ENCODE measurements around the gene ETHE1.

Gene ETHE1

DNA sequence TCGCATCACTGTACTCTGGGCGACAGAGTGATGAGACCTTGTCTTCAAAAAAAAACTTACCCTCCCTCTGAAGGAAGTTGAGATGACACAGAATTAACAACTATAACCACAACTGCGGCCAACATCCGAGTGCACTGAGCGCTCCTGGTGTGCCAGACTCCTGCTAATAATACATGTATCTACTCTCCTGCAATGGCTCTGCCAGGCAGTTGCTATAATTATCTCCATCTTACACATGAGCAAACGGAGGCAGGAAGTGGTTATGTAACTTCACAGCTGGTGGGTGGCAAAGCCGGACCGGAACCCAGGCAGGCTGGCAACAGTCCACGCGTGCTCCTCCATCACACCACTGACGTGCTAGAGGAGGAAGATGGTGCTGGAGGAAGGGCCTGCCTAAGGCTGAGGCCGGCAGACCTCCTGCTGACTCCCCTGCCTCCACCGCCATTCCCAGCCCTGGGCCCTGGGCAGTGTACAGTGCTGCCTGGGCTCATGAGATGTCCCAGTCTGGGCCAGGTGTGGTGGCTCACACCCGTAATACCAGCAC lies 35.8 kb upstream of the ETHE1 start:
- no peak overlapping the region for H3K27ac ChIP-seq (ENCODE audit: low read length)
- no peaks in the 10 kb centered on the region for H3K9me3 ChIP-seq (ENCODE audit: insufficient read depth, low read depth, low read length)
- no peak overlapping the region for H3K4me3 ChIP-seq (ENCODE audit: low read length)
- H3K4me1 ChIP-seq (ENCODE audit: insufficient read depth, low read length): no peaks in the 10 kb centered on the region
- peaks cover 27% of the 10 kb centered on the region; the same call in 1 of the 2 replicates for H3K36me3 ChIP-seq (ENCODE audit: insufficient read depth, low read depth, low read length)
- no peak overlapping the region for H3K9ac ChIP-seq (ENCODE audit: low read depth, low read length)
- H3K27me3 ChIP-seq (ENCODE audit: insufficient read depth, low read length): no peaks in the 10 kb centered on the region

DNA sequence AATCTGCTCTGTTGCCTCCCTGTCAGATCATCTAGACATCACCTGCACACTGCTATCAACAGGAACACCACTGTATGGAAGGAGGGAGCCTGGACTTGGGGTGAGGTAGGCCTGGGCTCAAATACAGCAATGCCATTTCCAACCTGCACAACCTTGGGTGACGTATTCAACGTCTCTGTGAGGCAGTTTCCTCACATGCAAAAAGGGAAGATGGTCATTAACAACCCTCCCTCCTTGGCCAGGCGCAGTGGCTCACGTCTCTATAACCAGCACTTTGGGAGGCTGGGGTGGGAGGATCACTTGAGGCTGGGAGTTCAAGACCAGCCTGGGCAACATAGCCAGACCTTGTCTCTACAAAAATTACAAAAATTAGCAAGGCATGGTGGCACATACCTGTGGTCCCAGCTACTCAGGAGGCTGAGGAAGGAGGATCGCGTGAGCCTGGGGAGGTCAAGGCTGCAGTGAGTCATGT lies 35.3 kb upstream of the ETHE1 start:
- H3K36me3 ChIP-seq (ENCODE audit: insufficient read depth, low read depth, low read length): peaks cover 27% of the 10 kb centered on the region; the same call in 1 of the 2 replicates
- no peak overlapping the region for H3K27ac ChIP-seq (ENCODE audit: low read length)
- no peaks in the 10 kb centered on the region for H3K27me3 ChIP-seq (ENCODE audit: insufficient read depth, low read length)
- H3K9ac ChIP-seq (ENCODE audit: low read depth, low read length): no peak overlapping the region
- H3K9me3 ChIP-seq (ENCODE audit: insufficient read depth, low read depth, low read length): no peaks in the 10 kb centered on the region
- H3K4me3 ChIP-seq (ENCODE audit: low read length): no peak overlapping the region
- H3K4me1 ChIP-seq (ENCODE audit: insufficient read depth, low read length): no peaks in the 10 kb centered on the region

DNA sequence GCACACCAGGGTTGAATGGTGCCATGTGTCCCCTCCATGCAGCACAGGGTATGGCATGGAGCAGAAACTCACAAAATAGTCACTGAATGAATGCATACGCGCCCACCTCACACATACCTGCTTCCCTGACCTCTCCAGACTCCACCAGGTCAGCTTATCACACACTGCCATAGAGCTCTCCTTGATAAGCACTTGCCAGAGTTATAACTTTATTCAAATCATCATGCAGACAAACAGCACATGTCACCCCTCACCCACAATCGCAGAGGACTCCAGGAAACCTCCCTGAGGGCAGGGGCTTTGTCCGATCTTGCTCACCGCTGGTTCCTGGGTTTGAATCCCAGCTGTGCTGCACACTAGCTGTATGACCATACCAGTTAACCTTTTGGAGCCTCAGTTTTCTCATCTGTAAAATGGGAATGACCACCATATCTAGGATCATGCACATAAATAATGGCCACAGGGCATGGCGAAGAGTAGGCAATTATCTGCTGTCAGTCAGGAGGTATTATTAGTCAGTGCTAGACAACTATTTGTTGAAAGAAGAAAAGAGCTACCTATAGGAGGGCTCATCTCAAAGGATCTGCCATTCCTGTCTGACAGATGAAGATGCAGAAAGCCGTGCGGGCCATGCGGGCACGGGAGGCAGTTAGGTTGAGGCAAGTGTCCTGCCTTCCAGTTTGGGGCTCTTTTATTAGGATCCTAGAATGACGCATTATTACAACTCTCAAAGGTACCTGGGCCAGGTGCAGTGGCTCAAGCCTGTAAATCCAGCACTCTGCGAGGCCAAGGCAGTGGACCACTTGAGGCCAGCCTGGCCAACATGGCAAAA lies 34.4 kb upstream of the ETHE1 start:
- Histone ChIP-seq H3K4me1 (ENCODE audit: insufficient read depth, low read length) (no peaks in the 10 kb centered on the region), H3K9me3 (ENCODE audit: insufficient read depth, low read depth, low read length) (no peaks in the 10 kb centered on the region), H3K9ac (ENCODE audit: low read depth, low read length) (no peak overlapping the region), H3K36me3 (ENCODE audit: insufficient read depth, low read depth, low read length) (peaks cover 27% of the 10 kb centered on the region; the same call in 1 of the 2 replicates), H3K27me3 (ENCODE audit: insufficient read depth, low read length) (no peaks in the 10 kb centered on the region), H3K4me3 (ENCODE audit: low read length) (no peak overlapping the region), H3K27ac (ENCODE audit: low read length) (no peak overlapping the region)

DNA sequence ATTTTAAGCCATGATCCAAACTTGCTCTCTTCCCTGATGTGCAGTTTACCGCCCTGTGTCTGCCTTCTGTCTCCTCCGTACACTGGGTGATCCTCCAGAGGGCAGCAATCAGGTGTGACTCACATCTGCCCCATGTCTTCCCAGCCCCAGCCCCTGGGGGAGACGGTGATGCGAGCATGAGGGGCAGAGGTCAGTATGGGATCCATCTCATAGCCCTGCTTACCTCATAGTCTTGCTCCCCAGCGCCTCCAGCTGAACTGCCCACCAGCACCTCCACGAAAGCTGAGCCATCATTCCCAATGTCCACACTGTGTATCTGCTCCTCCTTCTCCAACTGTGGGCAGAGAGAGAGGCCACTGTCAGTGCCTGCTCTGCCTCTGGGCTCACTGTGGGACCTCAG lies 33.7 kb upstream of the ETHE1 start:
- H3K9ac ChIP-seq (ENCODE audit: low read depth, low read length): no peak overlapping the region
- no peaks in the 10 kb centered on the region for H3K4me1 ChIP-seq (ENCODE audit: insufficient read depth, low read length)
- no peaks in the 10 kb centered on the region for H3K9me3 ChIP-seq (ENCODE audit: insufficient read depth, low read depth, low read length)
- no peaks in the 10 kb centered on the region for H3K27me3 ChIP-seq (ENCODE audit: insufficient read depth, low read length)
- no peak overlapping the region for H3K4me3 ChIP-seq (ENCODE audit: low read length)
- H3K27ac ChIP-seq (ENCODE audit: low read length): no peak overlapping the region
- H3K36me3 ChIP-seq (ENCODE audit: insufficient read depth, low read depth, low read length): peaks cover 27% of the 10 kb centered on the region; the same call in 1 of the 2 replicates

DNA sequence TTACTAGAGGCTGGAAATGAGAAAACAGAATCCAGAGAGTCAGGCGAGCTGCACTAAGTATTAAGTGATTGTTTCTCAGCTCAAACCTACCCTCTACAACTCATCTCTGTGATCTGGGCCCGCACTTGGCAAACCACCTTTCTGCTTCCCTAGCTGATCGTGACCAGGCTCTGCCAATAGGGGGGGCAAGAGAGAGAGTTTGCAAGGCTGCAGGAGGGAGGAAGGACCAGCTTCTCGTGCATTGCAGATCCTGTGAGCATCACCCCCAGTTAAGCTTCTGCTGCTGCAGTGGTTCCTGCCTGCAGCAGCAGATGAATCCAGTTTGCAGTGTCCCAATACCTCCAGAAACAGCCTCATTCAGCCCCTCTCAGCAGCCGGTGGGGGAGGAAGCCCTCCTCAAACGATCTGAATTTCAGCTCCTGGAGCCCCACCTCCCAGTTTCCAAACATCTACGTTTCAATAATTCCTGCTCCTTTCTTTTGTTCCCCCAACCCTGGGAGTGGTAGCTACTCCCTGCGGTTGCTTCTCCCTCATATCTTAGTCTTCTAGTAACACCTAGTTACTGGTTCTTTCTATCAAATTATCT lies 28.3 kb upstream of the ETHE1 start:
- H3K4me3 ChIP-seq (ENCODE audit: low read length): no peak overlapping the region
- H3K27ac ChIP-seq (ENCODE audit: low read length): no peak overlapping the region
- H3K9me3 ChIP-seq (ENCODE audit: insufficient read depth, low read depth, low read length): no peaks in the 10 kb centered on the region
- no peaks in the 10 kb centered on the region for H3K4me1 ChIP-seq (ENCODE audit: insufficient read depth, low read length)
- no peaks in the 10 kb centered on the region for H3K27me3 ChIP-seq (ENCODE audit: insufficient read depth, low read length)
- H3K36me3 ChIP-seq (ENCODE audit: insufficient read depth, low read depth, low read length): peaks cover 52% of the 10 kb centered on the region
- no peak overlapping the region for H3K9ac ChIP-seq (ENCODE audit: low read depth, low read length)

DNA sequence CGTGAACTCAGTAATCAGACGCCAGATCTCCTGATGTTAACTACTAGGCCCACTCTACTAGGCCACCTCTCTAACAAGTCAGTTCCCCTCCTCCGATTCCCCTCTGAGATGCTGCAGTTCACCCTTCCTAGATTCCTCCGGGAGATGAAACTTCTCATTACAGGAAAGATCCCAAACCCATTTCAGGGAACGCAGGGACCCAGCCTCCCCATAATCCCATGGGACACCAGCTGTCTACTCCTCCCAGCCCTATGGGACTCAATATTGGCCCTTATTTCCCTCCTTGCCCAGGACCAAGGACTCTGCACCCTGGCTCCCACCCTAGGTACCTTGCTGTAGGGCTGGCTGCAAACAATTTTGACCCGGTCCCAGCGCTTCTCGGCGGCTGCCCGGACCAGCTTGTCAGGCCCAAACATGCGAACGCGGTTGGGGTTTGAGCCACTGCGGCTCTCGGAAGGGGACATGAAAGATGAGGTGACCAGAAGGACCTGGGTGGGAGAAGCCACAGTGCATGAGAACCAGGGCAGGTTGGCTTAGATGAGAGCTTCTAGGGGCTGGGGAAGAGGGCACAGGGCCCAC lies 27.4 kb upstream of the ETHE1 start:
- Histone ChIP-seq H3K9ac (ENCODE audit: low read depth, low read length) (no peak overlapping the region), H3K36me3 (ENCODE audit: insufficient read depth, low read depth, low read length) (peaks cover 53% of the 10 kb centered on the region), H3K4me1 (ENCODE audit: insufficient read depth, low read length) (no peaks in the 10 kb centered on the region)

DNA sequence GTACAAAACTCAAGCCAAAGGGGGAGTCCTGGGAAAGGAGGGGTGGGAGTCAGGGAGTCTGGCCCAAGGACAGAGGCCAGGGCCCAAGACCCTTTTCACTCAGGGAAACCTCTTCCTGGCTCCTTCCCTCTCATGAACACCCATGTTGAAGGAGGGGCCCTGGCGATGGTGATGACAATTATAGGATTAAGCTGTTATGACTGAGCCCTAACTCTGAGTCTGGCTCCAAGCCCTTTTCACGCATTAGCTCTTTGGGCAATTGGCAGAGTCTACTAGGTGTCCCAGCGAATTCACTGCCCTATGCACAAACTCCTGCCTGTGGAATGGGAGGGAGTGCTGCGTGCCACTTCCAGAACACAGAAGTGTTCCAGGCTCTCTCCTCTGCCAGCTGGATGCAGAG lies 26.7 kb upstream of the ETHE1 start:
- Histone ChIP-seq H3K4me3 (ENCODE audit: low read length) (no peak overlapping the region), H3K9ac (ENCODE audit: low read depth, low read length) (no peak overlapping the region), H3K27me3 (ENCODE audit: insufficient read depth, low read length) (no peaks in the 10 kb centered on the region), H3K27ac (ENCODE audit: low read length) (no peak overlapping the region), H3K4me1 (ENCODE audit: insufficient read depth, low read length) (no peaks in the 10 kb centered on the region), H3K36me3 (ENCODE audit: insufficient read depth, low read depth, low read length) (peaks cover 56% of the 10 kb centered on the region), H3K9me3 (ENCODE audit: insufficient read depth, low read depth, low read length) (no peaks in the 10 kb centered on the region)

More for the DNA sequence above, 27.4 kb upstream of the ETHE1 start:
- H3K27me3 ChIP-seq (ENCODE audit: insufficient read depth, low read length): no peaks in the 10 kb centered on the region
- no peak overlapping the region for H3K27ac ChIP-seq (ENCODE audit: low read length)
- no peaks in the 10 kb centered on the region for H3K9me3 ChIP-seq (ENCODE audit: insufficient read depth, low read depth, low read length)
- no peak overlapping the region for H3K4me3 ChIP-seq (ENCODE audit: low read length)

DNA sequence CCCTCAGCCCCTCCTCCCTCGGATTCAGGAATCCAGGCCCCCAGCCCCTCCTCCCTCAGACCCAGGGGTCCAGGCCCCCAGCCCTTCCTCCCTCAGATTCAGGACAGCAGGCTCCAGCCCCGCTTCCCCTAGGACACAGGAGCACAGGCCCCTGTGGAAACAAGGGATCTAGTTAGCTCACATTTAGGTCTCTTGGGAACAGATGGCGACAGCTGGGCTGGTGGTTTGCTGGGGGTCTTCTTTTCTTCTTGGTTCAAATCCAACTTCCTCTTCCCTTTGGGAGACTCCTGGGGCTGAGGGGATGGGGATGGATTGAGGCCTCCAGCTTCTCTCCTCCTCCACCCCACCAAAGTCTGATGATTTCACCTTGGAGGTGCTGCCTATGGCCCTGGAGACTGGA lies 25.6 kb upstream of the ETHE1 start:
- H3K36me3 ChIP-seq (ENCODE audit: insufficient read depth, low read depth, low read length): peaks cover 53% of the 10 kb centered on the region
- H3K4me3 ChIP-seq (ENCODE audit: low read length): no peak overlapping the region
- H3K9me3 ChIP-seq (ENCODE audit: insufficient read depth, low read depth, low read length): no peaks in the 10 kb centered on the region
- H3K27ac ChIP-seq (ENCODE audit: low read length): no peak overlapping the region
- no peaks in the 10 kb centered on the region for H3K4me1 ChIP-seq (ENCODE audit: insufficient read depth, low read length)
- H3K9ac ChIP-seq (ENCODE audit: low read depth, low read length): no peak overlapping the region
- no peaks in the 10 kb centered on the region for H3K27me3 ChIP-seq (ENCODE audit: insufficient read depth, low read length)

DNA sequence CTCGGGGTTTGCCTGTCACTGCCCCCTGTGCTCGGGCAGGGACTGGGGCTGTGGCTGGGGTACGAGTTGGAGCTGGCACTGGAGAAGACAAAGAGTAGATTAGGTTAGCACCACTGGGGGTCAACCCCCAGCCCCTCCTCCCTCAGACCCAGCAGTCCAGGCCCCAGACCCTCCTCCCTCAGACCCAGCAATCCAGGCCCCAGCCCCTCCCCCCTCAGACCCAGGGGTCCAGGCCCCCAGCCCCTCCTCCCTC lies 25.1 kb upstream of the ETHE1 start:
- H3K36me3 ChIP-seq (ENCODE audit: insufficient read depth, low read depth, low read length): peaks cover 53% of the 10 kb centered on the region
- no peaks in the 10 kb centered on the region for H3K4me1 ChIP-seq (ENCODE audit: insufficient read depth, low read length)
- no peak overlapping the region for H3K27ac ChIP-seq (ENCODE audit: low read length)
- H3K4me3 ChIP-seq (ENCODE audit: low read length): no peak overlapping the region
- no peaks in the 10 kb centered on the region for H3K27me3 ChIP-seq (ENCODE audit: insufficient read depth, low read length)
- no peak overlapping the region for H3K9ac ChIP-seq (ENCODE audit: low read depth, low read length)
- H3K9me3 ChIP-seq (ENCODE audit: insufficient read depth, low read depth, low read length): no peaks in the 10 kb centered on the region

DNA sequence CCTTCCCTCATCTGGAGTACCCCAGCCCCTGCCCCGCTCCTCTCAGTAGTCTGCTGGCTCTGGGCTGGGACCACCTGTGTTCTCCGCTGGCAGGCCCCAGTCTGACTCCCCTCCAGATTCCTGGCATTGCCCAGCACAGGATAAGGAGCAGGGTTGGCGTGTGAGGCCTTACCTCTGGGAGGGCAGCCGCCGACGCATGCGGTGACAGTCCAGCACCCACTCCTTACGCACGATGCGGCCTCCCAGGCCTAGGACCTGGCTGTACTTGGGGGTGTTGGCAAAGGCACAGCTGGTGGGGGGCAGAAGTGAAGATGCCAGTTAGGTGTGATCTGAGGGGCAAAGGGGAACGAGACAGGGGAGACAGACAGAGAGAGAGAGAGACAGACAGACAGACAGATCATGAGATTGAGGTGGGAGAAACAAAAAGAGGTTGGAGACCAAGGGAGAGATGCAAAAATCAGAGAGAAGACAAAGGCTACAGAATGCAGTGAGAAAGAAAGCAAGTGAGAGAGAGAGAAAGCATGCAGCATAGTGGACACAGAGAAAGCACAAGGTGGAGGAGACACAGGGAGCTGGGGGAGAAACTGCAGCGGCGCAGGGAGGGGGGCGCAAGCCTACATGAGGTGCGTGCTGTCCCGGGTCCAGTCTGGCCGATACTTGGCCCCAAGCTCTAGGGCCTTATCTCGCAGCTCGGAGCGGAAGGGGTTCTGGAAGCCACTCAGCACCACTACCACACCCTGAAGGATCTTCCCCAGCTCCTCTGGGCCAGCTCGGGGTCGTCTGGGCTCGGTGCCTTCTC lies 24.6 kb upstream of the ETHE1 start:
- Histone ChIP-seq H3K27me3 (ENCODE audit: insufficient read depth, low read length) (no peaks in the 10 kb centered on the region), H3K9ac (ENCODE audit: low read depth, low read length) (no peak overlapping the region), H3K36me3 (ENCODE audit: insufficient read depth, low read depth, low read length) (peaks cover 53% of the 10 kb centered on the region), H3K4me3 (ENCODE audit: low read length) (no peak overlapping the region), H3K27ac (ENCODE audit: low read length) (no peak overlapping the region), H3K9me3 (ENCODE audit: insufficient read depth, low read depth, low read length) (no peaks in the 10 kb centered on the region), H3K4me1 (ENCODE audit: insufficient read depth, low read length) (no peaks in the 10 kb centered on the region)

DNA sequence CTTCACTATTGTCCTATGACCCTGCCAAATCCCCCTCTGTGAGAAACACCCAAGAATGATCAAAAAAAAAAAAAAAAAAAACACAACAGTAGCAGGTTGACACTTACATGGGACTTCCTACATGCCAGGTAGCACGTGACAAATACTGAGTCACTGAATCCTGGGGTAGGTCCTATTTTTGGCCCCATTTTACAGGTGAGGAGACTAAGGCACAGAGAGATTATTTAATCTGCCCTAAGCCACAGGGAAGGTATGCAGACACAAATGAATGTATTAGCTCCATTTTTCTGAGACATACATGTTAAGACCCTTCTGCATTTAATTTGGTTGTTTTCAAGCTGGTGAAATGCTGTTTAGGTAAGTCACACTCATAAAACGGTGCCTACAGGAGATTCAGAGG lies 21.7 kb upstream of the ETHE1 start:
- no peak overlapping the region for H3K9ac ChIP-seq (ENCODE audit: low read depth, low read length)
- H3K27me3 ChIP-seq (ENCODE audit: insufficient read depth, low read length): no peaks in the 10 kb centered on the region
- no peak overlapping the region for H3K27ac ChIP-seq (ENCODE audit: low read length)
- H3K4me3 ChIP-seq (ENCODE audit: low read length): no peak overlapping the region
- peaks cover 54% of the 10 kb centered on the region for H3K36me3 ChIP-seq (ENCODE audit: insufficient read depth, low read depth, low read length)
- H3K9me3 ChIP-seq (ENCODE audit: insufficient read depth, low read depth, low read length): no peaks in the 10 kb centered on the region
- H3K4me1 ChIP-seq (ENCODE audit: insufficient read depth, low read length): no peaks in the 10 kb centered on the region

Data from iPS-20b (cell line).